GM12864 (cell line): ENCODE results near the gene S100A11.

ENCODE experiments used
- DNase-seq: peaks from one replicate; pipeline ENCODE4 v3.0.0-alpha.2; 2011; ENCODE audit warnings: low read depth
- H3K4me3 ChIP-seq: 2 replicates; pipeline ENCODE4 v1.5.1; 2011; ENCODE audit warnings: mild to moderate bottlenecking, low read depth, low read length, control low read depth
- CTCF ChIP-seq: IDR thresholded peaks from 2 replicates; pipeline ENCODE4 v1.5.1; 2011; ENCODE audit warnings: low read depth, mild to moderate bottlenecking, moderate library complexity, low read length, control low read depth, inconsistent platforms; ENCODE audit errors: missing control alignments

S100A11 gene

GRCh38 chr1:152039461-152039860 is 2.7 kb upstream of the S100A11 start:
- H3K4me3 ChIP-seq = no peak overlapping the region
- no peak for DNase-seq
- no peak for TF ChIP-seq CTCF

- TF ChIP-seq CTCF = no peak
- H3K4me3 ChIP-seq = no peak overlapping the region
- no peak for DNase-seq
Observed at GRCh38 chr1:152038871-152039270, 2.1 kb upstream of the S100A11 start.

GRCh38 chr1:152035539-152036266 is 1.1 kb downstream of the S100A11 start:
- peak overlapping the region; percentile 63 for H3K4me3 ChIP-seq
- TF ChIP-seq CTCF = no peak
- no peak for DNase-seq

GRCh38 chr1:152034654-152035538 is 1.9 kb downstream of the S100A11 start:
- DNase-seq = no peak
- peak; percentile 83 for TF ChIP-seq CTCF
- peak overlapping the region; percentile 63; the same call in 1 of the 2 replicates for H3K4me3 ChIP-seq

GRCh38 chr1:152034324-152034653 is 2.5 kb downstream of the S100A11 start:
- peak overlapping the region; percentile 7 for H3K4me3 ChIP-seq

GRCh38 chr1:152029929-152030211 is 6.9 kb downstream of the S100A11 start:
- H3K4me3 ChIP-seq = no peak overlapping the region
- TF ChIP-seq CTCF = no peak
- no peak for DNase-seq

More at GRCh38 chr1:152034324-152034653, 2.5 kb downstream of the S100A11 start:
- no peak for TF ChIP-seq CTCF
- no peak for DNase-seq
